Measurements from ENCODE around the gene SIRT4. TPM values are rescaled to one million over a fixed set of nuclear protein-coding genes. Genes with fewer than 3 reads are reported as not detected.
A peak's percentile ranks its signal among the peaks of the same experiment; 100 is the strongest.

The SIRT4 gene
- total and polyA plus RNA-seq, 10 of the 15 experiments (the other 5 are each of a cell fraction or from before 2014, with no cell fraction given) = 0.19 to 0.98 (median 0.44) TPM

DNA sequence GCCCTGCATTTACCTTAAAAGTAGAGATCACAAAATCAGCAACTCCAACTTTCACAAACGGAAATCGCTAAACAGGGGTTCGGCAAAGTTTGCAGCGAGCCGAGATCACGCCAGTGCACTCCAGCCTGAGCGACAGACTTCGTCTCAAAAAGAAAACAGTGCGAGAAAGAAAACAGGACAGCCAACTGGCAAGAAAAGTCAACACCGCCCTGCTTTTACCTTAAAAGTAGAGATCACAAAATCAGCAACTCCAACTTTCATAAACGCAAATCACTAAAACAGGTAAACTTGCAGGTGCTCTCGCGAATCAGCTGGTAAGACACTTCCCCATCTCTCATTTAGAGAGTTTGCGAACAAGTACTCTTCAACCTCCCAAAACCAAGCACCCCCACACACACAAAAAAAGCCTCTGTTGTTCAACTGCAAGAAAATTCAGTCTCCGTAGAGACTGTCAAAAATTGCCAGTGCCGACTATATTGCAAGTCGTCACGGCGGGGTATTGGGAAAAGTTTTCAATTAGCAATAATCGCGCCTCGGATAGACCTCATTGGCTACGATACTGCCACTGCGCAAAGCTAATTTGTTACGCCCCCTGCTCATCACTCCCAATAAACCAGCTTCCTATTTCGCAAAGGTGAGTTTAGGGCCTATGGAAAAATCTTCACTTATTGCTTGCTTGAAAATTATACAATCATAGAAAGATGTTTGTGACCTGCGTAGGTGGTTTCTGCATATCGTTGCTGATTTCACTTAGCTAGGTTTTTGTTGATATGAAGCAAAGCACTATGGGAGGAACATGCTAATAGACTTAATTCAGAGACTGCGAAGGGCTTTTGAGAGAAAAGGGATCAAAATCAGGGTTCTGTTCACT, 9.2 kb upstream of the SIRT4 start, which contains the start of gene RNU4-1 (continued):
- TF ChIP-seq CEBPZ (IDR thresholded peaks at IDR 0.05; ENCODE audit: low read depth, low read length) (peak; percentile 63; the same call in 1 of the 2 replicates), CBFB (IDR thresholded peaks at IDR 0.05; ENCODE audit: low read depth) (peak; percentile 100), TARDBP (IDR thresholded peaks at IDR 0.05; ENCODE audit: borderline replicate concordance) (peak; percentile 99), POU2F2 (IDR thresholded peaks at IDR 0.05; ENCODE audit: borderline replicate concordance, low read depth, low read length) (peak; percentile 99), TCF3 (IDR thresholded peaks at IDR 0.05; ENCODE audit: borderline replicate concordance, insufficient read depth, low read depth, low read length) (peak; percentile 97), BRCA1 (IDR thresholded peaks at IDR 0.05; ENCODE audit: low read depth, low read length) (no peak), IKZF2 (IDR thresholded peaks at IDR 0.05) (peak; percentile 48 to 52; a peak in 3 of 4 replicates)
- TF ChIP-seq, protein P1, sequence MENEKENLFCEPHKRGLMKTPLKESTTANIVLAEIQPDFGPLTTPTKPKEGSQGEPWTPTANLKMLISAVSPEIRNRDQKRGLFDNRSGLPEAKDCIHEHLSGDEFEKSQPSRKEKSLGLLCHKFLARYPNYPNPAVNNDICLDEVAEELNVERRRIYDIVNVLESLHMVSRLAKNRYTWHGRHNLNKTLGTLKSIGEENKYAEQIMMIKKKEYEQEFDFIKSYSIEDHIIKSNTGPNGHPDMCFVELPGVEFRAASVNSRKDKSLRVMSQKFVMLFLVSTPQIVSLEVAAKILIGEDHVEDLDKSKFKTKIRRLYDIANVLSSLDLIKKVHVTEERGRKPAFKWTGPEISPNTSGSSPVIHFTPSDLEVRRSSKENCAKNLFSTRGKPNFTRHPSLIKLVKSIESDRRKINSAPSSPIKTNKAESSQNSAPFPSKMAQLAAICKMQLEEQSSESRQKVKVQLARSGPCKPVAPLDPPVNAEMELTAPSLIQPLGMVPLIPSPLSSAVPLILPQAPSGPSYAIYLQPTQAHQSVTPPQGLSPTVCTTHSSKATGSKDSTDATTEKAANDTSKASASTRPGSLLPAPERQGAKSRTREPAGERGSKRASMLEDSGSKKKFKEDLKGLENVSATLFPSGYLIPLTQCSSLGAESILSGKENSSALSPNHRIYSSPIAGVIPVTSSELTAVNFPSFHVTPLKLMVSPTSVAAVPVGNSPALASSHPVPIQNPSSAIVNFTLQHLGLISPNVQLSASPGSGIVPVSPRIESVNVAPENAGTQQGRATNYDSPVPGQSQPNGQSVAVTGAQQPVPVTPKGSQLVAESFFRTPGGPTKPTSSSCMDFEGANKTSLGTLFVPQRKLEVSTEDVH (IDR thresholded peaks at IDR 0.05; ENCODE audit: low read depth, partially characterized antibody) = no peak
- TF ChIP-seq, protein P2, sequence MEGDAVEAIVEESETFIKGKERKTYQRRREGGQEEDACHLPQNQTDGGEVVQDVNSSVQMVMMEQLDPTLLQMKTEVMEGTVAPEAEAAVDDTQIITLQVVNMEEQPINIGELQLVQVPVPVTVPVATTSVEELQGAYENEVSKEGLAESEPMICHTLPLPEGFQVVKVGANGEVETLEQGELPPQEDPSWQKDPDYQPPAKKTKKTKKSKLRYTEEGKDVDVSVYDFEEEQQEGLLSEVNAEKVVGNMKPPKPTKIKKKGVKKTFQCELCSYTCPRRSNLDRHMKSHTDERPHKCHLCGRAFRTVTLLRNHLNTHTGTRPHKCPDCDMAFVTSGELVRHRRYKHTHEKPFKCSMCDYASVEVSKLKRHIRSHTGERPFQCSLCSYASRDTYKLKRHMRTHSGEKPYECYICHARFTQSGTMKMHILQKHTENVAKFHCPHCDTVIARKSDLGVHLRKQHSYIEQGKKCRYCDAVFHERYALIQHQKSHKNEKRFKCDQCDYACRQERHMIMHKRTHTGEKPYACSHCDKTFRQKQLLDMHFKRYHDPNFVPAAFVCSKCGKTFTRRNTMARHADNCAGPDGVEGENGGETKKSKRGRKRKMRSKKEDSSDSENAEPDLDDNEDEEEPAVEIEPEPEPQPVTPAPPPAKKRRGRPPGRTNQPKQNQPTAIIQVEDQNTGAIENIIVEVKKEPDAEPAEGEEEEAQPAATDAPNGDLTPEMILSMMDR (IDR thresholded peaks at IDR 0.05 in 2 of 3, conservative IDR thresholded peaks at IDR 0.05 in 1 of 3; ENCODE audit: control insufficient read depth in 2 of 3, extremely low read depth in 1 of 3, insufficient read depth in 1 of 3, low read depth in 3 of 3, low read length in 3 of 3) = no peak
- TF ChIP-seq, protein P3, sequence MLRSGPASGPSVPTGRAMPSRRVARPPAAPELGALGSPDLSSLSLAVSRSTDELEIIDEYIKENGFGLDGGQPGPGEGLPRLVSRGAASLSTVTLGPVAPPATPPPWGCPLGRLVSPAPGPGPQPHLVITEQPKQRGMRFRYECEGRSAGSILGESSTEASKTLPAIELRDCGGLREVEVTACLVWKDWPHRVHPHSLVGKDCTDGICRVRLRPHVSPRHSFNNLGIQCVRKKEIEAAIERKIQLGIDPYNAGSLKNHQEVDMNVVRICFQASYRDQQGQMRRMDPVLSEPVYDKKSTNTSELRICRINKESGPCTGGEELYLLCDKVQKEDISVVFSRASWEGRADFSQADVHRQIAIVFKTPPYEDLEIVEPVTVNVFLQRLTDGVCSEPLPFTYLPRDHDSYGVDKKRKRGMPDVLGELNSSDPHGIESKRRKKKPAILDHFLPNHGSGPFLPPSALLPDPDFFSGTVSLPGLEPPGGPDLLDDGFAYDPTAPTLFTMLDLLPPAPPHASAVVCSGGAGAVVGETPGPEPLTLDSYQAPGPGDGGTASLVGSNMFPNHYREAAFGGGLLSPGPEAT (IDR thresholded peaks at IDR 0.05; ENCODE audit: low read depth) = no peak
- TF ChIP-seq, protein P4, sequence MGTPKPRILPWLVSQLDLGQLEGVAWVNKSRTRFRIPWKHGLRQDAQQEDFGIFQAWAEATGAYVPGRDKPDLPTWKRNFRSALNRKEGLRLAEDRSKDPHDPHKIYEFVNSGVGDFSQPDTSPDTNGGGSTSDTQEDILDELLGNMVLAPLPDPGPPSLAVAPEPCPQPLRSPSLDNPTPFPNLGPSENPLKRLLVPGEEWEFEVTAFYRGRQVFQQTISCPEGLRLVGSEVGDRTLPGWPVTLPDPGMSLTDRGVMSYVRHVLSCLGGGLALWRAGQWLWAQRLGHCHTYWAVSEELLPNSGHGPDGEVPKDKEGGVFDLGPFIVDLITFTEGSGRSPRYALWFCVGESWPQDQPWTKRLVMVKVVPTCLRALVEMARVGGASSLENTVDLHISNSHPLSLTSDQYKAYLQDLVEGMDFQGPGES (IDR thresholded peaks at IDR 0.05) = 0 out of 2 replicates have a peak, but pooled peaks have one; percentile 29

All from GM12878 (cell line).